Fibroblast of skin of left quadriceps (primary cell): ENCODE data around the gene IGFLR1.
"Not testable (repeated sequence)": the region's sequence is repeated elsewhere in the genome, so short reads cannot be mapped to it uniquely, and the experiment has no call there.

Source experiments
- DNase-seq, 2 experiments: peaks; one replicate each; pipeline ENCODE4 v3.0.0-alpha.2; 2013; ENCODE audit warnings: low read depth in 2 of 2

The IGFLR1 gene

DNA sequence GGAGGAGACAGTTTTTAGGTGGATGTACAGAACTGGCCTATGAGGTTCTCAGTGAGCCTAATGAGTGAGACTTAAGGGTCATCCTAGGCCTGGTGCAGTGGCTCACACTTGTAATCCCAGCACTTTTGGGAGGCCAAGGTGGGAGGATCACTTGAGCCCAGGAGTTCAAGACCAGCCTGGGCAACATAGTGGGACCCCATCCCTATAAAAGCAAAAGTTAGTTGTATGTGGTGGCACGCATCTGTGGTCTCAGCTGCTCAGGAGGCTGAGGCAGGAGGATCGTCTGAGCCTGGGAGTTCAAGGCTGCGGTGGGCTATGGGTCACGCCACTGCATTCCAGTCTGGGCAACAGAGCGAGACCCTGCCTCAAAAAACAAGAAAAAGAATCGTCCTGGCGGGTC is 18.1 kb downstream of the IGFLR1 start:
- DNase-seq: not testable (repeated sequence)

DNA sequence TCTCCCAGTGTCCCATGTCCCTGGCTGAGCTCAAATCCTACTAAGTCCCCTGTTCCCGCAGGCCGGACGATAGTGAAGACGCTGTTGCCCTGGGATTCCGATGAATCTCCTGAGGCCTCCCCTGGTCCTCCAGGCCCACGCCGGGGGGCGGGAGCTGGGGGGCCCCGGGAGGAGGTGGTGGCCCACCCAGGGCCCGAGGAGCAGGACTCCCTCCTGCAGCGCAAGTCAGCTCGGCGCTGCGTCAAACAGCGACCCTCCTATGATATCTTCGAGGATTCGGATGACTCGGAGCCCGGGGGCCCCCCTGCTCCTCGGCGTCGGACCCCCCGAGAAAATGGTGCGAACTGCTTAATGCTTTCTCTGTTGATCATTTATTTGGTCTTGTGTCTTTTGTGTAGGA is 18.6 kb downstream of the IGFLR1 start:
- no peak for DNase-seq

DNA sequence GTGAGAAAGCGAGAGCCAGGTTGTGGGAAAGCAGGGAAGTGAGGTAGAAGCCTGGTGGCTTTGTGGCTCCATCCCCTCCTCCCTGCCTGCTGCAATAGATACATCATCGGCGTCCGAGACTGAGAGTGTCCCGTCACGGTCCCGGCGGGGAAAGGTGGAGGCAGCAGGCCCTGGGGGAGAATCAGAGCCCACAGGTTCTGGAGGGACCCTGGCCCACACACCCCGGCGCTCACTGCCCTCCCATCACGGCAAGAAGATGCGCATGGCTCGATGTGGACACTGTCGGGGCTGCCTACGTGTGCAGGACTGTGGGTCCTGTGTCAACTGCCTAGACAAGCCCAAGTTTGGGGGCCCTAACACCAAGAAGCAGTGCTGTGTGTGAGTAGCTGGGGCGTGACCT is 19.4 kb downstream of the IGFLR1 start:
- no peak for DNase-seq

DNA sequence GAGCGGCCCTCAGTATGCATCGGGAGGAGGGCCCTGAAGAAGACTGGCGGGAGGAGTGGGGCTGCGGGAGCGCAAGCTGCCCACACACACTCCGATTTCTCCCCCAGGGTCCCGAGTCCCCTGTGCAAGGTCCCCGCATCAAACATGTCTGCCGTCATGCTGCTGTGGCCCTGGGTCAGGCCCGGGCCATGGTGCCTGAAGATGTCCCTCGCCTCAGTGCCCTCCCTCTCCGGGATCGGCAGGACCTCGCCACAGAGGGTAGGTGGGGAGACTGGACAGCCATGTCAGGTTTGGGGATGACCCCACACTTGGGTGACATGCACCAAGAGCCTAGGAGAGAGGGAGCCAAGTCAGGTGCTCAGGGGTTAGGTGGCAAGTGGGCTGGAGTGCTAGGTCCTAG is 19.8 kb downstream of the IGFLR1 start:
- DNase-seq: no peak

DNA sequence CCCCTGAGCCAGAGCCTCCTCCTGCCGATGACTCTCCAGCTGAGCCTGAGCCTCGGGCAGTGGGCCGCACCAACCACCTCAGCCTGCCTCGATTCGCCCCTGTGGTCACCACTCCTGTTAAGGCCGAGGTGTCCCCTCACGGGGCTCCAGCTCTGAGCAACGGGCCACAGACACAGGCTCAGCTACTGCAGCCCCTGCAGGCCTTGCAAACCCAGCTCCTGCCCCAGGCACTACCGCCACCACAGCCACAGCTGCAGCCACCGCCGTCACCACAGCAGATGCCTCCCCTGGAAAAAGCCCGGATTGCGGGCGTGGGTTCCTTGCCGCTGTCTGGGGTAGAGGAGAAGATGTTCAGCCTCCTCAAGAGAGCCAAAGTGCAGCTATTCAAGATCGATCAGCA is 20.9 kb downstream of the IGFLR1 start:
- no peak for DNase-seq

DNA sequence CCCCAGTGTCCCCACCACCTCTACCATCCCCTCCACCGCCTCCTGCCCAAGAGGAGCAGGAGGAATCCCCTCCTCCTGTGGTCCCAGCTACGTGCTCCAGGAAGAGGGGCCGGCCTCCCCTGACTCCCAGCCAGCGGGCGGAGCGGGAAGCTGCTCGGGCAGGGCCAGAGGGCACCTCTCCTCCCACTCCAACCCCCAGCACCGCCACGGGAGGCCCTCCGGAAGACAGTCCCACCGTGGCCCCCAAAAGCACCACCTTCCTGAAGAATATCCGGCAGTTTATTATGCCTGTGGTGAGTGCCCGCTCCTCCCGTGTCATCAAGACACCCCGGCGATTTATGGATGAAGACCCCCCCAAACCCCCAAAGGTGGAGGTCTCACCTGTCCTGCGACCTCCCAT is 21.6 kb downstream of the IGFLR1 start:
- no peak for DNase-seq

DNA sequence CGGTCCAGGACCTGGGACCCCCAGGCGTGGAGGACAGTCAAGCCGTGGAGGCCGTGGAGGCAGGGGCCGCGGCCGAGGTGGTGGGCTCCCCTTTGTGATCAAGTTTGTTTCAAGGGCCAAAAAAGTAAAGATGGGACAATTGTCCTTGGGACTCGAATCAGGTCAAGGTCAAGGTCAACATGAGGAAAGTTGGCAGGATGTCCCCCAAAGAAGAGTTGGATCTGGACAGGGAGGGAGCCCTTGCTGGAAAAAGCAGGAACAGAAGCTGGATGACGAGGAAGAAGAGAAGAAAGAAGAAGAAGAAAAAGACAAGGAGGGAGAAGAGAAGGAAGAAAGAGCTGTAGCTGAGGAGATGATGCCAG is 22.1 kb downstream of the IGFLR1 start:
- DNase-seq: no peak

DNA sequence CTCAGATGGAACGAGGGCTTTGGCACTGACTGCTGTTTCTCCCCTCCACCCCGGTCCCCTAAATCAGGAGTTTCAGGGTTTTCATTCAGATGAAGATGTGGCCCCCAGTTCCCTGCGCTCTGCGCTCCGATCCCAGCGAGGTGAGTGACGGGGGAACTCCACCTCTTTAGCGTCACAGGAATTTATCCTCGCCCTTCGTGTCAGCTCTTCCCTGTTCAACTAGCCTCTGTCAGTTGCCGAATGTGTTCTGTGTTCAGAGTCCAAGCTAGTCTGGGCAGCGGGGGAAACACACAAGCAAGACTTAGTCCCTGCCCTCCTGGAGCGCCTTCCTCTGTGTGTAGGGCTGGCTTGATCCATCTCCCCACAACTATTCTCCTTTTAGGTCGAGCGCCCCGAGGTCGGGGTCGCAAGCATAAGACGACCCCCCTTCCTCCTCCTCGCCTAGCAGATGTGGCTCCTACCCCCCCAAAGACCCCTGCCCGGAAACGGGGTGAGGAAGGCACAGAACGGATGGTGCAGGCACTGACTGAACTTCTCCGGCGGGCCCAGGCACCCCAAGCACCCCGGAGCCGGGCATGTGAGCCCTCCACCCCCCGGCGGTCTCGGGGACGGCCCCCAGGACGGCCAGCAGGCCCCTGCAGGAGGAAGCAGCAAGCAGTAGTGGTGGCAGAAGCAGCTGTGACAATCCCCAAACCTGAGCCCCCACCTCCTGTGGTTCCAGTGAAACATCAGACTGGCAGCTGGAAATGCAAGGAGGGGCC is 22.7 kb downstream of the IGFLR1 start:
- no peak for DNase-seq

DNA sequence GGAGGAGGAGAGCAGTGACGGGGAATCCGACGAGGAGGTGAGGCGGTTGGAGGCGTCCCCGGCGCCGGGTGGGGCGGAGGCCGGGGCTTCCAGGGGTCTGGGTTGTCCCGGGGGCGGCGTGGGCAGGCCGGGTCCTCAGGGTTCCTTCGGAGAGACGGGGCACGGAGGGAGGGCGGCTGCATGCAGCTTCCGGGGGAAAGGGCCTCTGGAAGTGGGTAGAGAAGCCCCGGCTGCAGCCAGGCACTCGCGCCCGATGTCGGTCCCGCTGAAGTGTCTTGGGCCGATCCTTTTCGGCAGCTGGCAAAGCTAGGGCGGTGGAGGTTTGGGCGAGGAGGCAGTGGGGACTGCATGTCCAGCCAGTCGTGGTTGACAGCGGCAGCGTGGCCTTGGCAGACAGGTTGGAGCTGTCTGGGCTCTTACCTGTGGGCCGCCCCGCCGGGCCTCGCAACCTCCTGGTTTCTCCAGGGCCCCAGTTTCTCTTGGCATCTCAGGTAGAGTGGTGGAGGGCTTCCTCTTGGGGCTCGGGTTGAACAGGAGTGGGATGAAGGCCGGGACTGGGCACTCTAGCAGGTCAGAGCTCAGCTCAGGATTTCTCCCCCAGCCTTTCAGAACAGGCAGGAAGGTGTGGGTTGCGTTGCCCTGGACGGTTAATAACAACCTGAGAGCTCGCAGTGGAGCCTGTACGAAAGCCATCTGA is 23.8 kb downstream of the IGFLR1 start:
- DNase-seq: no peak

DNA sequence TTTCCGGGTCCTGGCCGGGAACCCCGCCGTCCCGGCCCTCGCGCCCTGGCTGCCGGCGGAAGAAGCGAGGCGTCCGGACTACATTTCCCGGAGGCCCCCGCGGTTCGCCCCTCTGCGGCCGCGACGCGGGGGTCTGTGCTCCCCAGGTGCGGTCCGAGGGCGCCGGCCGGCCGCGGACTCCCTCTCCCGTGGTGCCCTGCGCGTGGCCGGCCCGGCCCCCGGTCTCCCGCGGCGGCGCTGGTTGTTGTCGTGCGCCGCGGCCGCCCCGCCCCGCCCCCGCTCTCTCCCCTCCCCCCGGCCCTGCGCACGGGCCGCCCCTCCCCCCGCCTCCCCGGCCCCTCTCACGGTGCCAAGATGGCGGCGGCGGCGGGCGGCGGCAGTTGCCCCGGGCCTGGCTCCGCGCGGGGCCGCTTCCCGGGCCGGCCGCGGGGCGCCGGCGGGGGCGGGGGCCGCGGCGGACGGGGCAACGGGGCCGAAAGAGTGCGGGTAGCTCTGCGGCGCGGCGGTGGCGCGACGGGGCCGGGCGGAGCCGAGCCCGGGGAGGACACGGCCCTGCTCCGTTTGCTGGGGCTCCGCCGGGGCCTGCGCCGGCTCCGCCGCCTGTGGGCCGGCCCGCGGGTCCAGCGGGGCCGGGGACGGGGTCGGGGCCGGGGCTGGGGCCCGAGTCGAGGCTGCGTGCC is 24.4 kb downstream of the IGFLR1 start, which contains the start of gene KMT2B:
TSS of gene KMT2B (plus strand) at position 339 of the 680 bp plus-strand sequence. CDS start at position 355, 16 bp downstream.
- DNase-seq: peak; percentile 94

DNA sequence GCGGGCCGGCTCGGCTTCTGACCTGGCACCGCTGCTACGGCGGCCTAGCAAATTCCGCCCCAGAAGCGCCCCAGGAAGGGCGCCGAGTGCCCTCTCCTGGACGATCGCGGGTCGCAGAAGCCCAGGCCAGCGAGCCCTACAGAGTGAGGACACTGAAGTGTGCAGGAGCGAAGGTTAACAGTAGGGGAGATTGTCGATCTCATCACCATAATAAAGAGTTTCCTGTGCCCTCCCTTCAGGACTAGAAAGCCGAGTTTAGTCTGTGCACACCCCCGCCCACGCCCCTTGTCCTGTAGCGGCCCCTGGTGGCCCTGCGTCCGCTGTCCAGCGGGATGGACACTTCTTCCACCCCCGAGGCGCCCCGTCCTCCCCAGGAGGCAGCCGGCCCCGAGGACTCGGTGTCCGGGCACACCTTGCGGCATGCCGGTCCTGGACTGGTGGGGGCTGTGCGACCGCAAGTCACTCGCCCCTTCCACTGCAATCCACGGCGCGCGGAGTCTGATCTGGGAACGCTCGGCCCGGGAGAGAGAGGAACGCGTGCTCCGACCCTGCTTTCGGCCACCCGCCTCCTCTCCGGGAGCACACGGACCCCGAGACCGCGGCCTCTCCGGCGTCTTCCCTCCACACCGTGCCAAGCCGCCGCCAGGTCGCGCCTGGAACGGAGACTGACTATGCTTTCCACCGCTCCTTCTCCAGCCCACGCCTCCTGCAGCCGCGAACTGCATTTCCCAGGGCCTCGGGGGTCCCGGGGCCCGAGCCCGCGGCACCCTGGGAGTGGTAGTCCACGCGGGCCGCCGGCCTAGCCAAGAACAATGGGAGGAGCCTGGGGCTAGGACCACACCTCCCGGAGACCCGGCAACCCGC is 25.2 kb downstream of the IGFLR1 start:
- DNase-seq: peak; percentile 37 to 38

DNA sequence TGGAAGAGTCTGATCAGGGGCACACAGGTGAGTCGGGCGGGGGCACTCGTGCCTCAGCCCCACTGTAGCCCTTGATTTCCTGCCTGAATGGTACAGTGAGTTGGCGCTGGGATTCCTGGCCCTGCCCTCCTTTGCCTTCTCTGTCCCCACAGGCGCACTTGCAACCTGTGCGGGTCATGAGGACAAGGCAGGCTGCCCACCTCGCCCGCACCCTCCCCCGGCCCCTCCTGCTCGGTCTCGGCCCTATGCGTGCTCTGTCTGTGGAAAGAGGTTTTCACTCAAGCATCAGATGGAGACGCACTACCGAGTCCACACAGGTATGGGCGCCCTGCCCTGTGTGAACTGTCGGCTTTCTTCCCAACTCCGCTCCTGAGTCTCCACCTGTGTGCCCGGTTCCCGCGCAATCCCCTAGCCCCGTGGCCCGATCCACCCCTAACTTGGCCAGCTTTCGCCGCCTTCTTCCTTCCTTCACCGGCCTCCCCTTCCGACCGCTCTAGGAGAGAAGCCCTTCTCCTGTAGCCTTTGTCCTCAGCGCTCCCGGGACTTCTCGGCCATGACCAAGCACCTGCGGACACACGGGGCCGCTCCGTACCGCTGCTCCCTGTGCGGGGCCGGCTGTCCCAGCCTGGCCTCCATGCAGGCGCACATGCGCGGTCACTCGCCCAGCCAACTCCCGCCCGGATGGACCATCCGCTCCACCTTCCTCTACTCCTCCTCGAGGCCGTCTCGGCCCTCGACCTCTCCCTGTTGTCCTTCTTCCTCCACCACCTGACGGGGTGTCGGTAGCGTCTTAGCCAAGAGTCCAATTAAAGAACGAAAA is 26.1 kb downstream of the IGFLR1 start:
- DNase-seq: no peak

DNA sequence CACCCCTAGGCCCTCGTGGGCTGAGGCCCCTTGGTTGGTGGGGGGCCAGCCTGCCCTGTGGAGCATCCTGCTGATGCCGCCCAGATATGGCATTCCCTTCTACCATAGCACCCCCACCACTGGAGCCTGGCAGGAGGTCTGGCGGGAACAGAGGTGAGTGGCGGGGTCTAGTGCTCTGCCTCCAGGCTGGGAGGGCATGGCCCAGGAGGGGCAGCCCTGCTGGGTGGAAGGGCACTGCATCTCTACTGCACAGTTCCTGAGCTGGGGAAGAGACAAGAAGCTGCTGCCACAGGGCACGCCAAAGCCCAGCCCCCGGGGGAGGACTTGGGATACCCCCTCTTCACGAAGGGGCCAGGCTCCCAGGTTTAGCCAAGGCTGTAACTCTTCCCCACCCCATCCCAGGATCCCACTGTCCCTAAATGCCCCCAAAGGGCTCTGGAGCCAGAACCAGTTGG is 26.9 kb downstream of the IGFLR1 start:
- no peak for DNase-seq

DNA sequence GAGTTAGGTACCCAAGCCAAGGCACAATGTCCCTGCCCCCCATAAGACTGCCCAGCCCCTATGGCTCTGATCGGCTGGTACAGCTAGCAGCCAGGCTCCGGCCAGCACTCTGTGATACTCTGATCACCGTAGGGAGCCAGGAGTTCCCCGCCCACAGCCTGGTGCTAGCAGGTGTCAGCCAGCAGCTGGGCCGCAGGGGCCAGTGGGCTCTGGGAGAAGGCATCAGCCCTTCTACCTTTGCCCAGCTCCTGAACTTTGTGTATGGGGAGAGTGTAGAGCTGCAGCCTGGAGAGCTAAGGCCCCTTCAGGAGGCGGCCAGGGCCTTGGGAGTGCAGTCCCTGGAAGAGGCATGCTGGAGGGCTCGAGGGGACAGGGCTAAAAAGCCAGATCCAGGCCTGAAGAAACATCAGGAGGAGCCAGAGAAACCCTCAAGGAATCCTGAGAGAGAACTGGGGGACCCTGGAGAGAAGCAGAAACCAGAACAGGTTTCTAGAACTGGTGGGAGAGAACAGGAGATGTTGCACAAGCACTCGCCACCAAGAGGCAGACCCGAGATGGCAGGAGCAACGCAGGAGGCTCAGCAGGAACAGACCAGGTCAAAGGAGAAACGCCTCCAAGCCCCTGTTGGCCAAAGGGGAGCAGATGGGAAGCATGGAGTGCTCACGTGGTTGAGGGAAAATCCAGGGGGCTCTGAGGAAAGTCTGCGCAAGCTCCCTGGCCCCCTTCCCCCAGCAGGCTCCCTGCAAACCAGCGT is 27.5 kb downstream of the IGFLR1 start:
- DNase-seq: no peak

DNA sequence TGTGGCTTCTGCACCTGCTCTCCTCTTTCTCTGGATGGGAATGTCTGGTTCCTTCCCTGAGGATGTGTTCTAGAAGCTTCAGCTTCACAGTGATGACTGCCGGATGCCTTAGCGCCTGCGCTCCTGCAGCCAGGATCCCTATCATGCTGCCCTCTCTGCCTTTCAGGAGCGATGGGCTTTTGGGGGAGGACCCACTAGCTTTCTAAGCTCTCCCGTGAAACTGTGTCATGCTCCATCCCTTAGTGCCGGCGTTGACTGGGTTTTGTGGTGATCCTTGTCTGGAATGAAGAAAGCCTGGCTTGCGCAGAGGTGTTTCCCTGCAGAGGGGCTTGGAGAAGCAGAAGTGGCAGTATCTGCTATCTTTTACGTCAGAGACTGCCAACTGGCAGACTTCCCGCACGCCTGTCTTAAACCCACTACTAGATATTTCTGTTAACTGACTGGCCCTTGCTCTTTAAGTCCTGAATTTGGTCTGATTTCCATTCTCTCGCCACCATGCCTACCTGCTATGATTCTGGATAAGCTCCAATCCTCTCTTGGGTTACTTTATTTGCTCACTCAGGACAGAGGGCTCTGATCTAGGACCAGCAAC is 28.3 kb downstream of the IGFLR1 start:
- no peak for DNase-seq

DNA sequence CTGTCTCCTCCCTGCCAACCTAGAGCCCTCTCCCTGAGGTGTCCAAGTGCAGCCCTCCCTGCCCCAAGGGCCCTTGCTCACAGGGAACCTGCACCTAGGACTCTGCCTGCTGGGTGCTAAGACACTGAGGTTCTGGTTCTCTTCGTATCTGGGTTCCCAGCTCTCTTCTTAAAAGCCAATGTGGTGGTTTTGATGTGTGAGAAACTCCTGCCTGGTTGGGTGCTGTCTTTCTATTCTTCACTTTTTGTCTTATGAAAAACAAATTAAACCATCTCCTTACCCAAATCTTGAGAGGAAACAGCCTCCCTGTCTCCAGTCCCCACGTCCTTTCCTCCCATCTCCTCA is 28.8 kb downstream of the IGFLR1 start:
- no peak for DNase-seq

DNA sequence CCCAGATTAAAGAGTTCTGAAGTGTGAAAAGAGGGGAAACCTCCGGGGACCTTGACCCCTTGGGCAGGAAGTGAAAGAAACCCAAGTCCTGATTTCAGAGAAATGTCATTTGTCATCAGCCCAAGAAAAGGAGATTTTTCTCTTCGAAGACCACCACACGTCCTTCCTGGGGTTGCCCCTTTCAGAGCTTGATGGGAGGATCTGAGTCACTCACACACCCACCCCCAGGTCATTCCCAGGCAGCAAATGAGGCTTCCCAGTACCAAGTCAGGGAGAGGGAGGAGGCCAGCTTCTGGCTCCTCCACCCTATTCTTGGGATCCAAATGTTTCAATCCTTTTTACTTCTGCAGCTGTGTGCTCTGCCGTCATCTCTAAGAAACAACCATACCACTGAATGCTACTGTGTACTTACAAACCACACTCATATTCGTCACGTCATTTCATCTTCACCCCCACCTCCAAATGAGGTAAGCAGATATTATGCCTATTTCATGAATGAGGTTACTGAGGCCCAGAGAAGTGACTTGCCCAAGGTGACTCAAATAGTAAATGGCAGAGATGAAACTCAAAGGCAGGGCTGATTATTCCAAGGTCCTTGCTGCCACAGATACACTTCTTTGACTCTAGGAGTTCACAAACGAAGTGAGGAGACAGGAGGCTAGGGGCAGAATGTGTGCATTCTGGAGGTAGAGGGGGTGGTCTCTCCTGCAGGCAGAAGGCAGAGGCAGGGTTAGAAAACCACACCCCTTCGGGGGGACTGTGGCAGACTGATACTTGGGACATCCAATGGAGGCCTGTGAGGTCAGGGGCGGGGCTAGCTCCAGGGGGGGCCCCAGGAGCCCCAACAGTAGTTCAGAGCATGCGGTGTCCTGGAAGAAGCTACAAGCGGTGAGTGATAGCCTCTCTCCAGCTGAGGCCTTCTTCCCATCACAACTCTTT is 29.4 kb downstream of the IGFLR1 start:
- no peak for DNase-seq

DNA sequence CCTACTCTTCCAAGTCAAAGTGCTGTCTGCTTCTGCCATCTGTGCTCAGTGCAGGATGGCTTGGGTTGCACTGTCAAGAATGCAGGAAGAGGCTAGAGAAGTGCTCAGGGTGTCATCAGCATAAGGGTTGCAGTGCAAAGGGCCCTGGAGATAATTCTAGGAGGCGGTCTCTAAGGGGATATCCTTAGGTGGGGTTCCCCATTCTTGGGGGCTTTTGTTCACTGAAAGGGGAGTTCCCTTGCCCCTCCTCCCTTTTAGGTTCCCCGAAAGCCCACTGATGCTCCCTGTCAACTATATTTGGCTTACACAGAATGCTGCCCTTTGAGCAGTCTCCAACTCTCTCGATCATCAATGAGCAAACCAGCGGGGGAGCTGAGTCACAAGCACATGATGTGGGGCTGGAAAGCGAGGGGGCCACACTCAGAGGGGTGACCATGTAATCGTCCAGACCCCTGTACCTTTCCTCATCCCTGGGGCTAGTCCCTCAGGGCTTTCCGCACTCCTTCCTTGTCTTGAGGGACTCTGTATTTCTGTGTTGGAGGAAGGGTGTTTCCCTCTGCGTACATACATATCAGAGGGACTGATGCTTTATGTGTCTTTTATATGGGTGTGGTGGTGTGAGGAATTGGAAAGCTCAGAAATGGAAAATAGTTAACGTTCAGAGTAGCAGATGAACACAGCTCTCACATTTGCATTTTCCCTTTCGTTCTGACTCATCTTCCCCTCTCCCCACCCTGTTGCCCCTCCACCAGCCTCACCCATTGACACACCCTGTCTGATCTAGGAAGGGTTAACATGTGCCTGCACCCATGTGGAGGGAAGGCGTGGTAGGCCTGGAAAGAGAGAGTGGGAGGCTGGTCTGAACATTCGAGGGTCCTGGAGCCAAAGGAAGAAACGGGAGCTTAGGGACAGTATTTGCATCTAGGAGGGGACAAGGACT is 31.2 kb downstream of the IGFLR1 start:
- DNase-seq: no peak
